Breast epithelium (tissue), 3 donors: ENCODE data around the gene CNST.

Source experiments
- CTCF ChIP-seq, 3 donors: fragments of 450-650 bp; IDR thresholded peaks; one replicate each; pipeline ENCODE4 v1.5.1; 2016 to 2017; ENCODE audit warnings: antibody characterized with exemption in 3 of 3, mild to moderate bottlenecking in 3 of 3, moderate library complexity in 3 of 3
- POLR2A ChIP-seq: fragments of 450-650 bp; IDR thresholded peaks from one replicate; pipeline ENCODE4 v1.6.1; 2016; ENCODE audit warnings: antibody characterized with exemption, mild to moderate bottlenecking, moderate library complexity

GRCh38 chr1:246573491-246573890 is 7.2 kb downstream of the CNST start:
- TF ChIP-seq POLR2A (no peak), CTCF (IDR thresholded peaks at IDR 0.05) (no peak)
